Measurements from ENCODE around the gene OPCML. TPM values are rescaled to one million over a fixed set of nuclear protein-coding genes. Genes with fewer than 3 reads are reported as not detected.
A peak's percentile ranks its signal among the peaks of the same experiment; 100 is the strongest.

OPCML gene
- total RNA-seq, 1 donor from 2014 or later = 0.61 TPM

DNA sequence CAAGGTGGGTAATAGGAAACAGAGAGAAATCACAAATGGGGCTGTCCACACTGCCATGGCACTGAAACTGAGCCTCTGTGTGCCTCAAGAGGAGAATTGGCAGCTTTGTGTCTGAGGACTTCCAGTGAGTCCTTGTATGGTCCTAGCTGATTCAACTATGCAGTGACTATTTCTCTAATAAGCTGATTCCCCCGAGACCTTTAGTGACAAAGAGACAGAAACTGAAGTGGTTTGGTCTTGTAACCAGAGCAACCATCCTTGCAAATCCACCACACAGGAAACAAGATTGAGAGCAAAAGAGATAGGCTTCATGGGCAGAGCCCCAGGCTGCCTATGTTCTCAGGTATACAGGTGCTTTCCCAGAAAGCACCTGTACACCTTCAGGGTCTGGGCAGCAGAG is 1123.4 kb downstream of the OPCML start:
- no peak overlapping the region for H3K27ac Mint-ChIP-seq (ENCODE audit: unreplicated experiment)
- DNase-seq = no peak
- H3K36me3 Mint-ChIP-seq (ENCODE audit: unreplicated experiment) = no peaks in the 10 kb centered on the region
- TF ChIP-seq, protein P1, sequence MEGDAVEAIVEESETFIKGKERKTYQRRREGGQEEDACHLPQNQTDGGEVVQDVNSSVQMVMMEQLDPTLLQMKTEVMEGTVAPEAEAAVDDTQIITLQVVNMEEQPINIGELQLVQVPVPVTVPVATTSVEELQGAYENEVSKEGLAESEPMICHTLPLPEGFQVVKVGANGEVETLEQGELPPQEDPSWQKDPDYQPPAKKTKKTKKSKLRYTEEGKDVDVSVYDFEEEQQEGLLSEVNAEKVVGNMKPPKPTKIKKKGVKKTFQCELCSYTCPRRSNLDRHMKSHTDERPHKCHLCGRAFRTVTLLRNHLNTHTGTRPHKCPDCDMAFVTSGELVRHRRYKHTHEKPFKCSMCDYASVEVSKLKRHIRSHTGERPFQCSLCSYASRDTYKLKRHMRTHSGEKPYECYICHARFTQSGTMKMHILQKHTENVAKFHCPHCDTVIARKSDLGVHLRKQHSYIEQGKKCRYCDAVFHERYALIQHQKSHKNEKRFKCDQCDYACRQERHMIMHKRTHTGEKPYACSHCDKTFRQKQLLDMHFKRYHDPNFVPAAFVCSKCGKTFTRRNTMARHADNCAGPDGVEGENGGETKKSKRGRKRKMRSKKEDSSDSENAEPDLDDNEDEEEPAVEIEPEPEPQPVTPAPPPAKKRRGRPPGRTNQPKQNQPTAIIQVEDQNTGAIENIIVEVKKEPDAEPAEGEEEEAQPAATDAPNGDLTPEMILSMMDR (IDR thresholded peaks at IDR 0.05; ENCODE audit: partially characterized antibody, unreplicated experiment) = no peak
- H3K4me1 Mint-ChIP-seq (ENCODE audit: low read depth, unreplicated experiment) = no peaks in the 10 kb centered on the region
- peaks cover 4% of the 10 kb centered on the region for H3K27me3 Mint-ChIP-seq (ENCODE audit: unreplicated experiment)
- no peaks in the 10 kb centered on the region for H3K9me3 Mint-ChIP-seq (ENCODE audit: unreplicated experiment)
- no peak overlapping the region for H3K4me3 Mint-ChIP-seq (ENCODE audit: unreplicated experiment)

DNA sequence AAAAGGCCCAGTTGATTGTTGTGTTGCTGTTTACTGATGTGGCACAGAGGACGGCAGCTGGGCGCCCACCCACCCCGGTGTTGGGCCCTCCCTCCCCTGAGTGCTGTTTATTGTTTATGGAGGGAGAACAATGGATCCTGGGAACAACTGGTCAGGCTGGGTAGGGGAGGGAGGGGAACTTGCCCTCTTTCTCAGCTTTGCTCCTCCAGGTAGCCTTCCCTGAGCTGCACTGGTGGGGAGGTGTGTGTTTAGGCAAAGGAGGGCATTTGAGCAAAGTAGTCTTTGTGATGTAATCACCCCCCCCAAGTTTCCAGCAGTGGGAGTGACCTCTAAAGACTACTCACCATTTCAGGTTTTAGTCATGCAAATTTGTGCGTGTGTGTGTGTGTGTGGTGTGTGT is 1126.6 kb downstream of the OPCML start:
- no peak overlapping the region for H3K27ac Mint-ChIP-seq (ENCODE audit: unreplicated experiment)
- peaks cover 2% of the 10 kb centered on the region for H3K9me3 Mint-ChIP-seq (ENCODE audit: unreplicated experiment)
- H3K4me1 Mint-ChIP-seq (ENCODE audit: low read depth, unreplicated experiment) = no peaks in the 10 kb centered on the region
- TF ChIP-seq, protein P1 (IDR thresholded peaks at IDR 0.05; ENCODE audit: partially characterized antibody, unreplicated experiment) = no peak
- H3K27me3 Mint-ChIP-seq (ENCODE audit: unreplicated experiment) = peaks cover 4% of the 10 kb centered on the region
- H3K4me3 Mint-ChIP-seq (ENCODE audit: unreplicated experiment) = no peak overlapping the region
- no peaks in the 10 kb centered on the region for H3K36me3 Mint-ChIP-seq (ENCODE audit: unreplicated experiment)
- DNase-seq = no peak

DNA sequence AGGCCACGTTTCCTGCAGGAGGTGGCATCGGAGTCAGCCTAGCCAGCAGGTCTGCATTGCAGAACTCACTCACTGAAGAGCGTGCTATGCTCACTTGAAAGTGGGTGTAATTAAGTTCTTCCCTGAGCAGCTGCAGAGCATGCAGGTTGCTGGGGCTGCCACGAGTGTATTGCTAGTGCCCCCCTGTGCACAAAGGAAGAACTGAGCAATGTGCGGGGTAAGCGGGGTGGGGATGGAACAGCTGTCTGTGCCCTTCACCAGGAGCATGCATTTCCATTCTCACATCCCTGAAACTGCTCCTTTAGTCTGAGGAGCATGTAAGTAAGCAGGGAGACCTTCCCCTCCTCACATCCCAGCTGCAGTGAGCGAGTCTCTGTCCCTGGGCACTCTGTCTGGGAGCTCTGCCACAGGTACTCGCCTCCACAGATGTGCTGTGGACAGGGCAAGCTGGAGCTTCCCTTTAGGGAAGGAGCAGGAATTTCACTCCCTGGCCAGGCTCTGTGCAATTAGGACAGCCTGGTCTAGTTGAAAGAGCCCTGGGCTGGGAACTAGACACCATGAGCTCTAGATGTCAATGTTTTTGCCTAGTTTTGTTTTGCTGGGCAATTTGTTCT is 1130.1 kb downstream of the OPCML start:
- Mint-ChIP-seq H3K36me3 (ENCODE audit: unreplicated experiment) (no peaks in the 10 kb centered on the region), H3K4me1 (ENCODE audit: low read depth, unreplicated experiment) (no peaks in the 10 kb centered on the region), H3K9me3 (ENCODE audit: unreplicated experiment) (peaks cover 2% of the 10 kb centered on the region), H3K27me3 (ENCODE audit: unreplicated experiment) (peaks cover 2% of the 10 kb centered on the region), H3K4me3 (ENCODE audit: unreplicated experiment) (no peak overlapping the region), H3K27ac (ENCODE audit: unreplicated experiment) (no peak overlapping the region)
- TF ChIP-seq, protein P1 (IDR thresholded peaks at IDR 0.05; ENCODE audit: partially characterized antibody, unreplicated experiment) = peak; percentile 17
- peak; percentile 45 for DNase-seq

DNA sequence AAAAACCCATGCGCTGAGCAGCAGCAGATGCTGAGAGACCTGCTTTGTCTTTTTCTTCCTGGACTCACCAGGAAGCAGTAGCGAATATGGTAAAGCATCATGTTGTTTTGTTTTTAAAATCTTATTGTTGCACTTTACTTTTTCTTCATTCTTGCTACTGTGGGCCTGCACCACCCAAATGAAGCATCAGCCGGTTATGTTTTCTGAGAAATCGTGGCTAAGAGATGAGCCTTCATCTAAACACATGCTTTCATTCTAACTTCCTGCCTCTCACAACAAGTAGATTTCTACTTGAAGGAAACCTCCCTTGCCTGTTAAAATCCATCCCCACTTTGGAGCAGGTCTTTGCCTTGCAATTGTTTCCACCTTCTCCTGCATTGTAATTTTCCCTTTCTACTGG is 1136.0 kb downstream of the OPCML start:
- Mint-ChIP-seq H3K4me1 (ENCODE audit: low read depth, unreplicated experiment) (no peaks in the 10 kb centered on the region), H3K36me3 (ENCODE audit: unreplicated experiment) (no peaks in the 10 kb centered on the region), H3K27me3 (ENCODE audit: unreplicated experiment) (no peaks in the 10 kb centered on the region), H3K27ac (ENCODE audit: unreplicated experiment) (no peak overlapping the region), H3K9me3 (ENCODE audit: unreplicated experiment) (peaks cover 1% of the 10 kb centered on the region), H3K4me3 (ENCODE audit: unreplicated experiment) (no peak overlapping the region)
- no peak for DNase-seq
- TF ChIP-seq, protein P1 (IDR thresholded peaks at IDR 0.05; ENCODE audit: partially characterized antibody, unreplicated experiment) = no peak

DNA sequence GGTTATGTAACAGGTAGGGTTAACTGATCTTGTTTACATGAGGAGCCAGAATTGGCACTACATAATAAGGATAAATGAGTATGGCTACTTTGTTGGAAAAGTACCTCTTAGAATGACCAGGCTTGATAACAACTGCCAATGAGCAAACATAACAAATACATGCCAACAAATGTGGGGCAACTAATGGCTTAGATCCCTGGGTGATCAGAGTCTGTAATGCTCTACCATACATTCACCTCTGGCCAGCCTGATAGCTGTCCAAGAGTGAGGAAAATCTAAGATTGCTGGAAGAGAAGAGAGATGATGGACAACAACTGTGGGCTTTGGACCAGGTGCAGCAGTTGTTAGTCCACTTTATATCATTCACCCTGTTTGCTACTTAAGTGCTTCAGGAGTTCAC is 1136.9 kb downstream of the OPCML start:
- TF ChIP-seq, protein P1 (IDR thresholded peaks at IDR 0.05; ENCODE audit: partially characterized antibody, unreplicated experiment) = no peak
- Mint-ChIP-seq H3K9me3 (ENCODE audit: unreplicated experiment) (peaks cover 2% of the 10 kb centered on the region), H3K27me3 (ENCODE audit: unreplicated experiment) (no peaks in the 10 kb centered on the region), H3K27ac (ENCODE audit: unreplicated experiment) (no peak overlapping the region), H3K36me3 (ENCODE audit: unreplicated experiment) (no peaks in the 10 kb centered on the region), H3K4me1 (ENCODE audit: low read depth, unreplicated experiment) (no peaks in the 10 kb centered on the region), H3K4me3 (ENCODE audit: unreplicated experiment) (no peak overlapping the region)
- DNase-seq = no peak
